Measurements from ENCODE around the gene ZNF768. TPM values are rescaled to one million over a fixed set of nuclear protein-coding genes. Genes with fewer than 3 reads are reported as not detected.

ZNF768 gene
- total and polyA plus RNA-seq, 2 of the 13 experiments (the other 11 are each of a cell fraction or from before 2014, with no cell fraction given) = 26.7 to 34.4 TPM

DNA sequence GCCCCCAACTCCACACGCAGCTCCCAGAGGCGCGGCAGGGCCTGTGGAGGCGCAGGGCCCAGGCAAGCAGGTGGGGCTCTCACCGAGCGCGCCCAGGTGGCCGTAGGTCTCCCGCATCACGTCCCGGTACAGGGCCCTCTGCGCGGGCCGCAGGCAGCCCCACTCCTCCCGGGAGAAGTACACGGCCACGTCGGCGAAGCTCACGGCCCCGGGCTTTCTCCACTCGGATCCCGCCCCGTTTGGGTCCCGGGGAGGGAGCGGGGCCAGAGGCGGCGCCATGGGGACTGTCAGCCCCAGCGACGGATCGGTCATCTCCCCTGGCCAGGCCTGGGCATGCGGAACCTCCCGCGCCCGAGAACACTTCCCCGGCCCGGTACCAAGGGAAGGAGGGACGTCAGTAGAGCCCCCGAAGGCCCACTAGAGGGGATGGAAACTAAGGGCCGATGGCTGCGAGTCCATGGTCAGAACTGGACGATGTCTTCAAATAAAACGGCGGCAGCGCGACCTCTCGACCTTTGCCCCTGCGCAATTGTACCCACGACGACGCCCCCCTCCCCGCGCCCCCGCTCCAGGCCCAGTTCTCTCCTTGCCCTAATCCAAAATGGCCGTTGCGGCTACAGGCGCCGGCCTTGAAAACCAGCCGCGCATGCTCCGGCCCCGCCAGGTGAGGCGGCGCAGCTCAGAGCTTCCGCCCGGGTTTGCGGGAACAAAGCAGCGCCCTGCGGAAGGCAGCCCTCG, 8.2 kb upstream of the ZNF768 start, which contains the start of gene ZNF747 (continued):
- TF ChIP-seq, protein P1, sequence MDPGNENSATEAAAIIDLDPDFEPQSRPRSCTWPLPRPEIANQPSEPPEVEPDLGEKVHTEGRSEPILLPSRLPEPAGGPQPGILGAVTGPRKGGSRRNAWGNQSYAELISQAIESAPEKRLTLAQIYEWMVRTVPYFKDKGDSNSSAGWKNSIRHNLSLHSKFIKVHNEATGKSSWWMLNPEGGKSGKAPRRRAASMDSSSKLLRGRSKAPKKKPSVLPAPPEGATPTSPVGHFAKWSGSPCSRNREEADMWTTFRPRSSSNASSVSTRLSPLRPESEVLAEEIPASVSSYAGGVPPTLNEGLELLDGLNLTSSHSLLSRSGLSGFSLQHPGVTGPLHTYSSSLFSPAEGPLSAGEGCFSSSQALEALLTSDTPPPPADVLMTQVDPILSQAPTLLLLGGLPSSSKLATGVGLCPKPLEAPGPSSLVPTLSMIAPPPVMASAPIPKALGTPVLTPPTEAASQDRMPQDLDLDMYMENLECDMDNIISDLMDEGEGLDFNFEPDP (CRISPR knock-in tag; conservative IDR thresholded peaks at IDR 0.05) = no peak
- no peak; the same call in 1 of the 2 replicates for TF ChIP-seq ZNF749 (CRISPR knock-in tag; IDR thresholded peaks at IDR 0.05; ENCODE audit: borderline replicate concordance)
- TF ChIP-seq, protein P2, sequence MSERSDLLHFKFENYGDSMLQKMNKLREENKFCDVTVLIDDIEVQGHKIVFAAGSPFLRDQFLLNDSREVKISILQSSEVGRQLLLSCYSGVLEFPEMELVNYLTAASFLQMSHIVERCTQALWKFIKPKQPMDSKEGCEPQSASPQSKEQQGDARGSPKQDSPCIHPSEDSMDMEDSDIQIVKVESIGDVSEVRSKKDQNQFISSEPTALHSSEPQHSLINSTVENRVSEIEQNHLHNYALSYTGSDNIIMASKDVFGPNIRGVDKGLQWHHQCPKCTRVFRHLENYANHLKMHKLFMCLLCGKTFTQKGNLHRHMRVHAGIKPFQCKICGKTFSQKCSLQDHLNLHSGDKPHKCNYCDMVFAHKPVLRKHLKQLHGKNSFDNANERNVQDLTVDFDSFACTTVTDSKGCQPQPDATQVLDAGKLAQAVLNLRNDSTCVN (CRISPR knock-in tag; IDR thresholded peaks at IDR 0.05; ENCODE audit: borderline replicate concordance) = 0 out of 2 replicates have a peak, but pooled peaks have one; percentile 33
- no peak; the same call in 1 of the 2 replicates for TF ChIP-seq ZBTB20 (CRISPR knock-in tag; IDR thresholded peaks at IDR 0.05; ENCODE audit: borderline replicate concordance, low read depth)
- peak; percentile 69 for TF ChIP-seq SNAPC2 (CRISPR knock-in tag; IDR thresholded peaks at IDR 0.05)
- no peak for TF ChIP-seq ZNF10 (CRISPR knock-in tag; IDR thresholded peaks at IDR 0.05; ENCODE audit: borderline replicate concordance, low read depth)
- no peak for TF ChIP-seq ATF6 (CRISPR knock-in tag; conservative IDR thresholded peaks at IDR 0.05)
- TF ChIP-seq FOXP1 (IDR thresholded peaks at IDR 0.05) = no peak
- TF ChIP-seq FOXP1 (CRISPR knock-in tag; IDR thresholded peaks at IDR 0.05) = no peak; the same call in 1 of the 2 replicates
- peak; percentile 82; the same call in 1 of the 2 replicates for TF ChIP-seq MZF1 (CRISPR knock-in tag; IDR thresholded peaks at IDR 0.05; ENCODE audit: borderline replicate concordance)
- TF ChIP-seq, protein P3, sequence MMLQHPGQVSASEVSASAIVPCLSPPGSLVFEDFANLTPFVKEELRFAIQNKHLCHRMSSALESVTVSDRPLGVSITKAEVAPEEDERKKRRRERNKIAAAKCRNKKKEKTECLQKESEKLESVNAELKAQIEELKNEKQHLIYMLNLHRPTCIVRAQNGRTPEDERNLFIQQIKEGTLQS (CRISPR knock-in tag; IDR thresholded peaks at IDR 0.05) = no peak
- TF ChIP-seq NR2F1 (CRISPR knock-in tag; IDR thresholded peaks at IDR 0.05) = peak; percentile 68 to 95; a peak in 3 of 4 replicates
- TF ChIP-seq EED (CRISPR knock-in tag; IDR thresholded peaks at IDR 0.05) = peak; percentile 96
- TF ChIP-seq DMAP1 (CRISPR knock-in tag; IDR thresholded peaks at IDR 0.05) = peak; percentile 96
- TF ChIP-seq SNAI1 (CRISPR knock-in tag; IDR thresholded peaks at IDR 0.05; ENCODE audit: borderline replicate concordance) = peak; percentile 91; the same call in 1 of the 2 replicates
- TF ChIP-seq, protein P4, sequence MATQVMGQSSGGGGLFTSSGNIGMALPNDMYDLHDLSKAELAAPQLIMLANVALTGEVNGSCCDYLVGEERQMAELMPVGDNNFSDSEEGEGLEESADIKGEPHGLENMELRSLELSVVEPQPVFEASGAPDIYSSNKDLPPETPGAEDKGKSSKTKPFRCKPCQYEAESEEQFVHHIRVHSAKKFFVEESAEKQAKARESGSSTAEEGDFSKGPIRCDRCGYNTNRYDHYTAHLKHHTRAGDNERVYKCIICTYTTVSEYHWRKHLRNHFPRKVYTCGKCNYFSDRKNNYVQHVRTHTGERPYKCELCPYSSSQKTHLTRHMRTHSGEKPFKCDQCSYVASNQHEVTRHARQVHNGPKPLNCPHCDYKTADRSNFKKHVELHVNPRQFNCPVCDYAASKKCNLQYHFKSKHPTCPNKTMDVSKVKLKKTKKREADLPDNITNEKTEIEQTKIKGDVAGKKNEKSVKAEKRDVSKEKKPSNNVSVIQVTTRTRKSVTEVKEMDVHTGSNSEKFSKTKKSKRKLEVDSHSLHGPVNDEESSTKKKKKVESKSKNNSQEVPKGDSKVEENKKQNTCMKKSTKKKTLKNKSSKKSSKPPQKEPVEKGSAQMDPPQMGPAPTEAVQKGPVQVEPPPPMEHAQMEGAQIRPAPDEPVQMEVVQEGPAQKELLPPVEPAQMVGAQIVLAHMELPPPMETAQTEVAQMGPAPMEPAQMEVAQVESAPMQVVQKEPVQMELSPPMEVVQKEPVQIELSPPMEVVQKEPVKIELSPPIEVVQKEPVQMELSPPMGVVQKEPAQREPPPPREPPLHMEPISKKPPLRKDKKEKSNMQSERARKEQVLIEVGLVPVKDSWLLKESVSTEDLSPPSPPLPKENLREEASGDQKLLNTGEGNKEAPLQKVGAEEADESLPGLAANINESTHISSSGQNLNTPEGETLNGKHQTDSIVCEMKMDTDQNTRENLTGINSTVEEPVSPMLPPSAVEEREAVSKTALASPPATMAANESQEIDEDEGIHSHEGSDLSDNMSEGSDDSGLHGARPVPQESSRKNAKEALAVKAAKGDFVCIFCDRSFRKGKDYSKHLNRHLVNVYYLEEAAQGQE (IDR thresholded peaks at IDR 0.05; ENCODE audit: borderline replicate concordance in 1 of 2, low read depth in 1 of 2, low read length in 2 of 2) = peak in 1 of 2 experiments; percentile 30; a peak in 1 of 4 replicates
- 0 out of 2 replicates have a peak, but pooled peaks have one; percentile 42 for TF ChIP-seq NFE2 (CRISPR knock-in tag; IDR thresholded peaks at IDR 0.05)
- no peak for TF ChIP-seq ZNF782 (CRISPR knock-in tag; IDR thresholded peaks at IDR 0.05; ENCODE audit: borderline replicate concordance)

Measured in HepG2 (cell line).